Stimulated activated CD8-positive, alpha-beta memory T cell treated with anti-CD3 and anti-CD28 coated beads, Interleukin-15, amount 100 ng/mL, for 48 hours (primary cell): ENCODE data around the gene TSPEAR.

ENCODE experiments used
- DNase-seq, 2 donors: peaks; one replicate each; pipeline ENCODE4 v3.0.0-alpha.2; 2020; ENCODE audit warnings: low read depth in 2 of 2

The TSPEAR gene

DNA sequence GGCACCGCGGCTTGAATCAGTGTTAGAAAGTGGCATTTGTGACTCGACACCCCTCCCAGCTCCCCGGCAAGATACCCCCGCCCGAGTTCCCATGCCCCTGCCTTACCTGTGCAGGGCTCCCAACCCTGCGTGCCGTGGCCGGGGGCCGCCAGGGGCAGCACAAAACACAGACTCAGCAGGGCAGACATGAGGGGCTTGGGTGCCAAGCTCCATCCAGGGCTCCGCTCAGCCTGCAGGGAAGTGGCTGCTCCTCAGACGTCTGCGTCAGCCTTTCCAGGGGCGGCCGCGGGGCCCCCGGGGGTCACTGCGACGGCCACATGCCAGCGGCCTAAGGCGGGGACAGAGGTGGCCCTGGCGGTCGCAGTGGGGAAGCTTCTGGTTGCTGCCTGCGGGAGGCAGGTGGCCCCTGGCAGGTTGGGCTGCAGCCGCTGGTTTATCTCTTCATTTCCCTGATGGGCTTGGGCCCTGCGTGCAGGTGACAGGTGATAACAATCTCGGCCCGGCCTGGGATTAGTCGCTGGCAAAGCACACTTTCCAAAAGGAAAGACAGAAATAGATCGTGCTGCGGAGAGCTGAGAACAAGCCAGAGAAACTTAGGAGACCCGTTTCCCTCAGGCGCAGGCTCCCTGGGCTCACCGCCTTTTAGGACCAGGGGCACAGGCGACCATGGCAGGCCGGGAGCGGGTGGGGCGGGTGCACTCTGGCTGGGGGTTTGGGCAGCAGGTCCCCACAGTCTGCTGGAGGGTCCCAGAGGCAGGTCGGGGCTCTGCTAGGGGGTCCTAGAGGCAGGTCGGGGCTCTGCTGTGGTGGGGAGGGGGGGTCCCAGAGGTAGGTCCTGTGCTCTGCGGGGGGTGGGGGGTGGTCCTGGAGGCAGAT is at the start of gene TSPEAR:
TSS of gene TSPEAR (minus strand) at position 246 of the 876 bp plus-strand sequence. CDS start at position 188, 58 bp downstream.
- DNase-seq = no peak

DNA sequence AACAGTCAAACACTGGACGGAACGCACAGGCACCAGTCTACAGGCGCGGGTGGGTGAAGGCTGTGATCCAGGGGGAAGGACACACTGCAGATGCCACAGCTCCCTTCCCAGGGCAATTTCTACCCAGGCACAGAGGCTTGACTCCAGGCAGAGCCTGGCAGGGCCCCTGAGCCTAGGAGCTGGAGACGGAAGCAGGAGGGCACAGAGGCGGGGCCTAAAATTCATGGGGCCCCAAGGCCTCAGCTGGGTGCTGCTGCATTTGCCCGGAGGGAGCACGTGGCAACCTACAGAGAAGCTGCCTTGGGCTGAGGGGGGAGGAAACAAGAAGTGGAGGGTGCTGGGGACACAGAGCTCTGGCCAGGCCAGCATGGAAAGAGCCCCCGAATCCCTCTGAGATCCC is 49.0 kb upstream of the TSPEAR start:
- no peak for DNase-seq

DNA sequence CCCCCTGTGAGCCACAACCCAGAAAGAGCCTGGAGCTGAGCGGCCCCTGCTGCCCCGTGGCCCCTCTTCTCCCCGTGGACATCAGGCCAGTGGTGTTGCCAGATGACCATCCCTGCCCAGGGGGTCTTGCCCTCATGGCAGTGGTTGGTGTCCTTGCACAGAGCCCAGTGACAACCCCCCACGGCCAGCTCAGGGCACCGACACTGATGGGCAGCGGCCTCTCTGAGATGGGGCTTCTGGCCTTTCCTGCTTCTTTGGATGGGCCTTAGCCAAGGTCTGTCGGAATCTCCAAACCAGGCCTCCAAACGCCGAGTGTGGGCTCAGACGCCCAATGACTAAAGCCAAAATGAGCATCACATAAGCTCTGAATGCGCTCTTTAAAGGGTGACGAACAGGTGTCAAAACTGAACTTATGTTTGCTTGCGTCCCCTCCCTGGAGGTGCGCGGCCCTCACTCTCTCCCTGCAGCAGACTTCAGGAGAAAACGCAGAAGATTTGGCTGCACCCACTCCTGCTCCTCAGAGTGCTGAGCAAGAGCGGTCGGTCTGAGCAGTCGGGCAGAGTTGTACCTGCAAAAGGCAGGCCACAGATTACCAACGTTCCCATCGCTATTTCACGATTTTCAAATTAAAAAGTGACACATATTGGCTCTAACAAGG is 48.4 kb upstream of the TSPEAR start:
- DNase-seq = no peak

DNA sequence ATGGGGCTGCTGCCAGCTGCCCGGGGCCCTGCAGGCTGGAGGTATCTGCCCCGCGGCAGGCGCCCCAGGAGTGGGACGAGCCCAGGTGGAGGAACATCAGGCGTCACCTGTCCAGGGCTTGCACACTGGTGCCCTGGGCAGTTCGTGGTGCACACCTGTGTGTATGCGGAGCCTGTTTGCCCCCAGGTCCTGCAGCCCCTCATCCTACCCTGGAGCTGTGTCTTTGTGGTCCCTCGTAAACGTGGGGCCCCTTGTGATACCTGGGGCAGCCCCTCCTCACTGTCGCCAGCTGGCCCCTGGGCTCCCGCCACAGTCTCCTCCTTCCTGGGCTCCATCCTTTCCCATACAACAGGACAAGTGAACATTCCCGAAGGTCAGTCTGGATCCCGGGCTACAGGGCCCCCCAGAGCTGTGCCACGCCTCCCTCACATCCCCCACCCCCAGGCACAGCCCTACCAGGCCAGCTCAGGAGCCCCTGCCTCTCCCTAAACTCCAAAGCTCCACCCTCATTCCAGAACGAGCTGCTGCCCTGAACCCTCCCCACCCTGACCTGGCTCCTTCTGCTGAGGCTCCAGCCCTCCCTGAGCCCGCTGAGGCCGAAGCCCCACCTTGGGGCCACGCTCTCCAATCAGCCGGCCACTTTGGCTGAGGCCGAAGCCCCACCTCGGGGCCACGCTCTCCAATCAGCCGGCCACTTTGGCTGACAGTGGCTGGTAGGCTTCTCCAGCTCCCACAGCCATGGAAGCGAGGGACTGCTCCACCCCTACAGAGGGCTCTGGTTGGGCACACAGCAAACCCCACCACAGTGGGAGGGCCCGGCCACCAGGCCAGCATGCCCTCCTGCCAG is 47.6 kb upstream of the TSPEAR start:
- DNase-seq = no peak

DNA sequence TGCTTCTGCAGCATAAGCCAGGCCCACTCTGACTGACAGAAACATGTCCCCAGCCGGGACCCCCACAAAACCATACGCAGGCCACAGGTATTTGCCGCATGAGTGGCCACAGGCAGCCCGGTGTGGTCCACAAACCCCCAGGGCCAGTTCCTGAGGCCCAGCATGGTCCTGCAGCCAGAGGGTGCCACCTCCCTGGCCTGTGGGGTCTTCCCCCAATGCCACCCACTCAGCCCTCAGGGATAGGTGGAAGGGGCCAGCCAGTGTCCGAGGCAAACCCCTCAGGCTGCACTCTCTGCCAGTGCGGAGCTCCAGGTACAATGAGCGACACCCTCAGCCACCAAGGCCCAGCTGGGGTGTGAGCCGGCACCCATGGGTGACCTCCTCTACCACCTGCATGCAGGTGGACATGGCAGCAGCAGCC is 46.8 kb upstream of the TSPEAR start:
- no peak for DNase-seq

DNA sequence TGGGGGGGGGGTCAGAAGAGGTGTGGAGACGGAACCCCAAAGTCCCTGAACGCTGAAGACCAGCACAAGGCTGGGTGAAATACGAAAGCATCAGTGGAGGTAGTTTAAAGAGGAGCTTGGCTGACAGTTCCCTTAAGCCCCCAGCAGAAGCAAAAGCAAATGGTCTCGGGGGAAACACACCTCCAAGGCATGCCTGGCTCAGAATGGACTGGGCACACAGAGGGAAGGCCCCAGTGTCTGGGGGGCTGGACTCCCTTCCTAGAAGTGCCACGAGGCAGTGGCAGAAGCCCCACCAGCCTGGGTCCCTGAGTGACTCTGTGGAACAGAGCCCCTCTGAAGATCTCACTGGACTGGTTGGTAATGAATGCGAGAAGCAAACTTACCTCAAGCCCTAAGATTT is 46.4 kb upstream of the TSPEAR start:
- DNase-seq = no peak

DNA sequence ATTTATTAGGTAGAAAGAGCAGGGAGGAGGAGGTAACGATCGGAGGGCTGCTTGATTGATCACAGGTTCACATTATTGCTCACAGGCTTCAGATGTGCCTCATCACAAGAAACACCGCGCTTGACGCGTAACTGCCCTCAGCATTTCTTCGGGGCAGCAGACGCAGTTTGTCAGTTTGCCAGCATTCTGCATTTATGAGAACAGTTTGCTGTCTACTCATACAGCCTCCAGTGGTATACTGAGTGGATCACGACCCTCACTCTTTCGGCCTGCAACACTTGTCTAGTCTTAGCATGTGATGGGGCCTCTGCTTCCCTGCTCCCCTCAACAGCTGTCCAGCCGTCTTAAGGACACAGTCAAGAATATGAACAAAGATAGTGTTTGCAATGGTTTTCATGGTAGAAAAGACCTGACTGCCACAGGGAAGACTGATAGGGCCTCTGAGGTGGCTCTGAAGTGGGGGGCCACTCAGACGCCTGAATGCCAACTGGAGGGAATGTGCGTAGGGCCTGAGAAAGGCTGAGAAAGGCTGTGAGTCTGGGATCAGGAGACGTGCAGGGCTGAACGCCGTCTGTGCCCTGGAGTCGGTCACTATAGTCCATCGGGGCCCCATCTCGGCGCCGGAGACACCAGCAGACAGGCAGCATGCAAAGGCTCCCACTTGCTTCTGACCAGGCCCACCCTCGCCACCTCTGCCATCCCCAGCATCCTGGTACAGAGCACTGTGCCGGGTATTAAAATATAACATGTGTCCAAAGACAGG is 45.2 kb upstream of the TSPEAR start:
- no peak for DNase-seq

DNA sequence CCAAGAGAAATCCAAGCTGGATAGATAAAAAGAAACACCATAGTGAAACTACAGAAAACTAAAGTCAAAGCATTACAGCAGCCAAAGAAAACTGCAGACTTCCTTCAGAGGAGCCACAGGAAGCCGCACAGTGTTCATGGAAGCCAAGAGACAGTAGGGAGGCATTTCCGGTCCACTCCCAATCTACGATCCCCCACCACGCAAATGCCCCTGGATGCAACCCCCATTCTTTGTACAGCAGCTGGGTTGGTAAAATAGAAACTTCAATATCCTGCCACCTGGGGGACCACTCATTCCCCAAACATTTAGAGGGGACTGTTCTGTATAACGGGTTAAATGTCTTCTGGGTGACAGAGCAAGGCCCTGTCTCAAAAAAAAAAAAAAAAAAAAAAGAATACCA is 43.9 kb upstream of the TSPEAR start:
- DNase-seq = no peak

DNA sequence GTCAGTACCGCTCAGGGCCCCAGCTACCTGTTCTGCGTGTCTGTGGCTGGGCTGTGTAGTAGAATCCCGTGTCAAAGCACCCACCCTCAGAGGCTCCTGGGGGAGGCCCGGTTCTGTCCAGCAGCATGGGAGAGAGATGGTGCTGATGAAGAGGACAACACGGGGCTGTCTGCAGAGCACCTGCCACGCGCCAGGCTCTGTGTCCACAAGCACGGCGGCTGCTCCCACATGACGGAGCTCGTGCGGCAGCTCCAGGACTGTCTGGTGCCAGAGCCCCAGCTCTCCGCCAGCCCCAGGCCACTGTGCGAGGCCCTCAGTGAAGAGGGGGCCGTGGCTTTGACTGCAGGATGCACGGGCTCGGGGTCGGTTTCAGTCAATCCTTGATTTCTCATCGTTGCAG is 42.0 kb upstream of the TSPEAR start:
- DNase-seq = no peak

DNA sequence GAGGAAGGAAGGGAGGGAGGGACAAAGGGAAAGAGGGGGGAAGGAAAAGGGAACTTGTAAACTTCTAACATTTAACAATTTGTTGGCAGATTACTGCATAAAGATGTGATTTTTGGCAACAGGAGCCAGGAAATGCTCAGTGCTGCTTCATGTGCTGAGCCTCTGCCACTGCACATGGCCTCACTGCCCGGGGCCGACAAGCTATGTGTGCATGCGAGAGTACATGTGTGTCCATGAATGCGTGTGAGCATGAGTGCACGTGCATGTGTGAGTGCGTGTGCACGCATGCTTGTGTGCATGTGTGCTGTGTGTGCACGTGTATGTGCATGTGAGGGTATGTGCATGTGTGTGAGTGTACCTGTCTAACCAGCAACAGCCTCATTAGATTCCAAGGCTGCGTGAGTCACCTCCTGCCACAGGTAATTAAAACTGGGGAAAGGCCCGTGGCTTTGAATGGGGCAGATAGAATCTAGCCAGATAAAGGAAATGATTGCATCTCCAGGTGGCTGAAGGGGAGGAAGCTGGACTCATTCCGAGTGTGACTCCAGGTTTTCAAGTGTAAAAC is 41.4 kb upstream of the TSPEAR start:
- no peak for DNase-seq

DNA sequence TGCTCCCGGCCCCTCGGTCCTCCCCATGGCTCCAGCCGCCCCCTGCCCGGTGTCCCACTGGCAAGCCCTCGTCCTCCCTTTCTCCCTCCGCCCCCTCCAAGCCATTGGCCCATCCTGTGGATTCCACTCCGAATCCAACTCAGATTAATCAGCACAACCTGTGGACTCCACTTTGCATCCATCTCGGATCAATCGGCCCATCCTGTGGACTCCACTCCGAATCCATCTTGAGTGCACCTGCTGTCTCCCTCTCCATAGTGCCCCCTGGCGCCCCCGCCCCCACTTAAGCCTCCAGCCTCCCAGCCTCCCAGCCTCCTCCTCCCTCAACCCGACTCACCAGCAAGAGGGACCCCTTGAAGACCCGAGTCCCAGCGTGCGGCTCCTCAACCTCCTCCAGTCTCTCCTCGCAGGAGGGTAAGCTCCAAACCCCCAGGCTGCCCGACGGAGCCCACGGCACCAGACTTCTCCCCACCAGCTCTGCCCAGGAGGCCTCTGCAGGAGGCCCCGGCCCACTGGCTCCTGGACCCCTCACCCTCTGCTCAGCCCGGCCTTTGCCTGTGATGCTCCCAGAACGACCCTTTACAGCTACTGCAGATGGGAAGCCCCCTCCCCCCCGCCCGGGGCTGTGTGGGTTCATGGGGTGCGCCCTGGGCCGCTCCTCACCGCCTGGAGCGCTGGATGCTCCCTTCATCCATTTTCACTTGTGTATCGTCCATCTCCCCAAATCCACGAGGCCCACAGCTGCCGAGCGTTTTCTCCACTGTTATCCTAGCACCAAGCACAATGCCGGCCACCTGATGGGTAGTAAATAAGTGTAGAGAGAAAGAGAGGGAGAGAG is 40.6 kb upstream of the TSPEAR start:
- DNase-seq = no peak

DNA sequence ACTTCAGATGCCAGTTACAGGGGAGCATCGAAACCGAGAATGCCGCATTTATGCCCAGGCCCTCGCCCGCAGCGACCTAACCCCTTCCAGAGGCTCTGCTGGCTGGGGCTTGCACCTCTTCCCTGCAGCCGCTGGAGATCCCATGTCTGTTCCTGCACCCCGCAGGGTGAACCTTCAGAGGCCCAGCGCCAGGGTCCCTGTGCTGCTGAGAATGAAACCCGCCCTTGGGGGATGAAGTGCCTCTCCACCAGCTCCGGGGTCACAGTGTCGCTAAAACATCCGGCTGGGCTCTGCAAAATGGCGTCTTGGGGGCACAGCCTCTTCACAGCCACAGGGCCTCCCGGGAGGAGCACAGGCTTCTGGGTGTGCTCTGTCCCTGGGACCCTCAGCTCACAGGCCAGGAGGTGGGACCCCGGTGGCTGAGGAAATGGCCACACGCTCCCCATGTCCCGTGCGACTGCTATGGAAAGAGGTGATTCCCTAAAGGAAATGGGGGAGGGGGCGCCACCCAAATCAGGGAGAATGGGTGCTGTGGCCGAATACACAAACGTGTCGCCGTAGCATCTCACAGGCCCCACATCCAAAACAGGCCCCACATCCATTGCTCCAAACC is 39.9 kb upstream of the TSPEAR start:
- DNase-seq = no peak

DNA sequence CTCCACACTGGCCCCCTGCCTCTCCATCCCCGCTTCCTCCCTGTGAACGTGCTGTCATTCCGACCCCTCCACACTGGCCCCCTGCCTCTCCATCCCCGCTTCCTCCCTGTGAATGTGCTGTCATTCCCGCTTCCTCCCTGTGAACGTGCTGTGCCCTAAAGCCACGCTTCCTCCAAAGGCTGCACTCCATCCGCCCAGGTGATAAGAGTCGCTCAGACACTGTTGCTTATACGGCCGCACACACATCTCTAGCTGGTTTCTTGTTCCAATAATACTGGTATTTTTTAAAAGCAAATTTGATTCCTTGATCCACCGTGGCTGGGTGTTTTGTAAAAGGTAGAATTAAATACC is 39.3 kb upstream of the TSPEAR start:
- DNase-seq = no peak

DNA sequence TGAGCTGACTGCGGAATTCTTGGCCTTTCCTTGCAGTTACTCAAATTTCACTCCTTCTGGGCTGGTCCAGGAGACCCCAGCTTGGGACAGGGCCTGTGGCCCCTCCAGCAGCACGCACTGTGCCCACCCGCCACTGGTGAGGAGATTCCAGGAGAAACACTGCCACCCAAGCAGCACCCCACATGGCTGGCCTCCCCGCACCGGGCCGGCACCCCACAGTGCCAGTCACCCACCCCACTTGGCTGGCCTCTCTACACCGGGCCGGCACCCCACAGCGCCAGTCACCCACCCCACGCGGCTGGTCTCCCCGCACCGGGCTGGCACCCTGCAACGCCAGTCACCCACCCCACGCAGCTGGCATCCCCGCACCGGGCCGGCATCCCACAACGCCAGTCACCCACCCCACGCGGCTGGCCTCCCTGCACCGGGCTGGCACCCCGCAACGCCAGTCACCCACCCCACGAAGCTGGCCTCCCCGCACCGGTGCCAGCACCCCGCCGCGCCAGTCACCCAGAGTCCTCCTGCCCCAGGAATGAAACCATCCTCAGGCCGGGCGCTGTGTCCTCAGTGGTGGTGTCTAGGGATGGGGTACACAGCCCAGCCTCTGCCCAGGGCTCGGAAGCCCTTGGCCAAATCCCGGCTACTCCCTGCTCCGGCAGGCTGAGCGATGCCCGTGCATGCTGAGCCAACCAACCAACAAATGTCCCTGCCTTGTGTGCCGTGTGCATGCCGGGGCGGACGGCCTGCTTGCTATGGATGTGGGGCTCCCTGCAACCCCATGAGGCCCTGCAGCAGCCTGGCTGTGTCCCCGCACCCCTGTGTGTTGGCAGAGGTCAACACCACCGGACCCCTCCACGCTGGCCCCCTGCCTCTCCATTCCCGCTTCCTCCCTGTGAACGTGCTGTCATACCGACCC is 38.6 kb upstream of the TSPEAR start:
- no peak for DNase-seq

DNA sequence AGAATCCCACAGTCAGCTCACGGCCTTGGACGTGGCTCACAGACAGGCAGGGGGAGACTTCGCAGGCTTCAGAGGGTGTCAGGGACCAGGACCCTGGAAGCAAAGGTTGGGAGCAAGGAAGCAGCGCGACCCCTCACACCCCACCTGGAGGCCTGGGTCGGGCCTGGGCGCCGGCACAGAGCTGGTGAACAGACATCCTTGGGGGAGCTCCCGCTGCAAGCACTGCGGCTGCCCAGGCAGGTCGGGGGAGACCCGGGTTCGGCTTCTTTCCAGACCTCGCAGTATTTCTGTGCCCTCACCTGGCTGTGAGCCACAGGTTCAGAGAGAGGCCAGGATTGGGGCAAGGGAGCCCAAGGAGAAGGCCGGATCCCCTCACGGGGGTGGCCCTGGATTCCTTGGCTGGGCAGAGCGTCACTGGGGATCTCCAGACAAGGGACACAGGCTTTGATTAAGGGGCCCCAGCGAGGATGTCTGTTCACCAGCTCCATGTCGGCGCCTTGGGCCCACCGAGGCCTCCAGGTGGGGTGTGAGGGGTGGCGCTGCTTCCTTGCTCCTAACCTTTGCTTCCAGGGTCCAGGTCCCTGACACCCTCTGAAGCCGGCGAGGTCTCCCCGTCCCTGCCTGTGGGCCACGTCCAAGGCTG is 37.9 kb upstream of the TSPEAR start:
- DNase-seq = no peak

DNA sequence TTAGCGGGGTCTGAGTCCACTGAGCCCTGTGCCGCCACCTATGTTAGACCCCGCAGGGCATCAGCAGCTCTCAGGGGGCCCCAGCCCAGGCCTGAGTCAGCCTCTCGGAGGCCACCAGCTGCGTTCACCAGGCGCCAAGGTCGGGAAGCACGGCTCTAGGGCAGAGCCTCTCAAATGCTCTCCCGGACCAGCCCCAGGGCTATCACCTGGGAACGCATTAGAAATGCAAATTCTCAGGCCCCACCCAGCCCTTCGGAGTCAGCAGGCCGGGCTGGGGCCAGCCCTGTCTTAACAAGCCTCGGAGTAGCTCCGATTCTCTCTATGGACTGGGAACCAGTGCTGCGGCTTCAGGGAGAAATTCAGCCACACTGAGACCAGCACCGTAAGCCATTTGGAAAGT is 37.2 kb upstream of the TSPEAR start:
- no peak for DNase-seq

DNA sequence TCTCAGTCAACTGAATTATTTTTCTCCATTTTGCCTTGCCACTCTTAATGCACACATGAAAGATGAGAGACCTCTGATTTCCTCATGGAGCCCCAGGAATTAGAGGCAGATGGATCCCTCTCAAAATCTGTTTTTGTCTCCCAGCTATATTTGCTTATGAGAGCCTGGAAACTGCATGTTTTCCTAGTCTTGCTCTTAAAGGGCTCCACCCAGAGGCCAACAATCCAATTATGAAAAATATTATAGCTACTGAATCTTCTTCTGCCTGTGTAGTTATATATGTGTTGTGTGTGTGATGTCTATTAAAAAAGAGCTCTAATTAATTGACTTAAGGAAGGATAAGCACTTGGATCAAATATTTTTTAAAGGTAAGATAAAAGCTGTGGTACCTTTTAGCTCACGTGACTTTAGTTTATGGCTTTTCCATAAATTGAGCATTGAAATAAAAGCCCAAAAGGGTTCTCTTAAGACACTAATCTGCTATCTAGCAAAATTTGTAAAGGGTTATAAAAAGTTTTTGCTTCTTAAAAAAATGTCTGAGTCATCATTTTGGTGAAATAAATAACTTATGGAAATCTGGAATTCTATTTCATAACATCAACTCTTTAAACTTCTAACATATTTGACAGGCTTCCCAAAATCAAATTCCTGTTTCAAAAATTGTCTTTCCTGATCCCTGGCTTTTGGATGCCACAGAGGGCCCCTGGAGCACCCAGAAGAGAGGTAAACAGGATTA is 31.2 kb upstream of the TSPEAR start:
- DNase-seq = no peak

DNA sequence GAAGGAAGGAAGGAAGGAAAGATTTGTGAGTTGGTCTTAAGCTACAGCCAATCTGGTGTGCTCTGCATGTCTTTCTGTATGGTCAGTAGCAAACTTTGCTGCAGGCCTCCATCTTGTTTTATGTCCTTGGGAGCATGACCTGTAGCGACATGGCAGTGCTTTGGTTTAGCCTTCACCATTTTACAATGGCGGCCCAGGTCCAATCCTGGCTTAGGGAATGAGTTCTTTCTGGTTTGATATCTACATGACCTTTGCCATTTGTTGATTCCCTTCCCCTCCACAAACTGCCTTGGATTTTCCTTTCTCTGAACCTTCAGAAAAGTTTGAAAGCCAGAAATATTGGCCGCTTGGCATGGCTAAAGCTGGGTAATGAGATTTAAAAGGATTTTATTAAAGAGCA is 30.5 kb upstream of the TSPEAR start:
- no peak for DNase-seq
